IMR-90 (cell line): ENCODE results near the gene SOX2. TPM values are rescaled to one million over a fixed set of nuclear protein-coding genes. Genes with fewer than 3 reads are reported as not detected.

Experiments
- ATAC-seq: fragments of 200-7000 bp; cut with Tn5 transposase; 2 replicates; pipeline ENCODE4 v1.9.1; 2020; ENCODE audit warnings: low read depth, mild to moderate bottlenecking, moderate library complexity
- BruUV-seq: library from RNA; stranded (reverse); fragments of 400-500 nt; replicated peaks from 2 replicates; lab custom pipeline; 2021; lab: Mats Ljungman, UMichigan
- CTCF ChIA-PET: fragments of 300-600 bp; formaldehyde crosslinking; extraction: SDS; loops from one replicate; lab custom pipeline; 2021; ENCODE audit warnings: antibody characterized with exemption; lab: Yijun Ruan, JAX
- POLR2A ChIA-PET: fragments of 300-600 bp; sonication (Branson Sonifier 250); formaldehyde crosslinking; loops from one replicate; lab custom pipeline; 2022; ENCODE audit warnings: antibody characterized with exemption; ENCODE audit not compliant: unreplicated experiment; lab: Charles Lee
- DNase-seq: peaks from one replicate; pipeline ENCODE4 v3.0.0; 2013
- H2AFZ ChIP-seq: replicated peaks from 2 replicates; pipeline ENCODE3; 2013; ENCODE audit warnings: low read length, mild to moderate bottlenecking; ENCODE audit not compliant: poor library complexity
- H2AK5ac ChIP-seq: 2 replicates; pipeline ENCODE4 v1.6.1; 2013; ENCODE audit warnings: low read depth, low read length, inconsistent platforms
- H2AK9ac ChIP-seq: replicated peaks from 2 replicates; pipeline ENCODE3; 2013; ENCODE audit warnings: mild to moderate bottlenecking, low read depth, low read length, moderate library complexity; ENCODE audit not compliant: poor library complexity
- H2BK120ac ChIP-seq: 2 replicates; pipeline ENCODE4 v1.6.1; 2013; ENCODE audit warnings: low read depth, low read length, inconsistent platforms
- H2BK15ac ChIP-seq: 3 replicates; pipeline ENCODE4 v1.6.1; 2013; ENCODE audit warnings: low read depth, low read length, inconsistent platforms
- H2BK20ac ChIP-seq: 2 replicates; pipeline ENCODE4 v1.6.1; 2013; ENCODE audit warnings: low read depth, mild to moderate bottlenecking, inconsistent platforms, low read length, moderate library complexity
- H2BK5ac ChIP-seq: 2 replicates; pipeline ENCODE4 v1.6.1; 2013; ENCODE audit warnings: mild to moderate bottlenecking, low read depth, low read length, inconsistent platforms; ENCODE audit not compliant: poor library complexity, severe bottlenecking
- H3K14ac ChIP-seq: replicated peaks from 2 replicates; pipeline ENCODE4 v1.6.1; 2013; ENCODE audit warnings: low read depth, low read length, inconsistent platforms
- H3K18ac ChIP-seq: 2 replicates; pipeline ENCODE4 v1.6.1; 2013; ENCODE audit warnings: low read depth, low read length, control low read depth
- H3K23ac ChIP-seq: 2 replicates; pipeline ENCODE4 v1.6.1; 2013; ENCODE audit warnings: low read depth, low read length, inconsistent platforms
- H3K27ac ChIP-seq: 2 replicates; pipeline ENCODE4 v1.5.1; 2013; ENCODE audit warnings: mild to moderate bottlenecking, control low read depth, low read length; ENCODE audit not compliant: insufficient read depth
- H3K27me3 ChIP-seq: 2 replicates; pipeline ENCODE4 v1.6.1; 2013; ENCODE audit warnings: low read length; ENCODE audit not compliant: control insufficient read depth, insufficient read depth
- H3K36me3 ChIP-seq: 2 replicates; pipeline ENCODE4 v1.6.1; 2013; ENCODE audit warnings: low read length, mixed read lengths; ENCODE audit not compliant: control insufficient read depth, insufficient read depth
- H3K4ac ChIP-seq: 2 replicates; pipeline ENCODE4 v1.6.1; 2013; ENCODE audit warnings: low read depth, low read length, inconsistent platforms
- H3K4me1 ChIP-seq: 2 replicates; pipeline ENCODE4 v1.6.1; 2013; ENCODE audit warnings: low read length, mixed read lengths; ENCODE audit not compliant: control insufficient read depth, insufficient read depth
- H3K4me2 ChIP-seq: 2 replicates; pipeline ENCODE4 v1.6.1; 2013; ENCODE audit warnings: low read depth, mild to moderate bottlenecking, control low read depth, low read length, moderate library complexity
- H3K4me3 ChIP-seq: 2 replicates; pipeline ENCODE4 v1.5.1; 2013; ENCODE audit warnings: low read depth, mild to moderate bottlenecking, control low read depth, low read length, moderate library complexity; ENCODE audit not compliant: insufficient read depth
- H3K56ac ChIP-seq: 2 replicates; pipeline ENCODE4 v1.6.1; 2013; ENCODE audit warnings: low read length, inconsistent platforms; ENCODE audit not compliant: insufficient read depth; ENCODE audit errors: extremely low read depth
- H3K79me1 ChIP-seq, 2 experiments: 2 replicates each; pipeline ENCODE4 v1.6.1; 2013; ENCODE audit warnings: low read length in 2 of 2, inconsistent platforms in 1 of 2, low read depth in 1 of 2
- H3K9ac ChIP-seq: 2 replicates; pipeline ENCODE4 v1.6.1; 2013; ENCODE audit warnings: low read depth, low read length, control low read depth
- H3K9me1 ChIP-seq: 2 replicates; pipeline ENCODE4 v1.6.1; 2013; ENCODE audit warnings: low read length, inconsistent platforms; ENCODE audit not compliant: insufficient read depth
- H3K9me3 ChIP-seq: 2 replicates; pipeline ENCODE4 v1.6.1; 2013; ENCODE audit warnings: low read length; ENCODE audit not compliant: control insufficient read depth, insufficient read depth
- H4K20me1 ChIP-seq: 2 replicates; pipeline ENCODE4 v1.6.1; 2013; ENCODE audit warnings: low read length, inconsistent platforms; ENCODE audit not compliant: insufficient read depth
- H4K5ac ChIP-seq: 2 replicates; pipeline ENCODE4 v1.6.1; 2013; ENCODE audit warnings: mild to moderate bottlenecking, low read depth, low read length, control low read depth
- H4K8ac ChIP-seq, 2 experiments: 2 replicates each; pipeline ENCODE4 v1.6.1; 2013; ENCODE audit warnings: low read depth in 2 of 2, low read length in 2 of 2, control low read depth in 1 of 2, inconsistent platforms in 1 of 2
- H4K91ac ChIP-seq: 2 replicates; pipeline ENCODE4 v1.6.1; 2013; ENCODE audit warnings: low read depth, low read length, inconsistent platforms; ENCODE audit not compliant: insufficient read depth
- WGBS, 2 experiments: methylation state at CpG; one replicate each; pipeline versions ENCODE4 v1.1.5 to v1.1.7; 2013; ENCODE audit warnings: missing lambda C conversion rate in 2 of 2; ENCODE audit not compliant: insufficient read length in 1 of 2; ENCODE audit errors: extremely low coverage in 2 of 2; 5-methylcytosine and 5-hydroxymethylcytosine counted together
- dilution Hi-C: fragments of 300-500 bp; cut with HindIII; formaldehyde crosslinking; loops from one replicate; pipeline ENCODE4 v1.14.3; 2018; ENCODE audit warnings: low sequenced_read_pairs; ENCODE audit not compliant: unreplicated experiment
- in situ Hi-C: fragments of 300-500 bp; cut with MboI; formaldehyde crosslinking; loops from 3 replicates; pipeline ENCODE4 v1.14.3; 2019; ENCODE audit warnings: low sequenced_read_pairs, inconsistent platforms, mixed read lengths
- intact Hi-C: fragments of 100-400 bp; cut with micrococcal nuclease; formaldehyde crosslinking; loops from 2 replicates; pipeline ENCODE4 v1.10.0; 2022
- polyA plus RNA-seq, 3 experiments: library from polyadenylated mRNA; depleted of rRNA; stranded (reverse); fragments of >200 nt; gene quantifications; 2 replicates each; pipeline ENCODE4 v1.2.3, GENCODE V29; 2012; ENCODE audit warnings: low replicate concordance in 1 of 3
- total RNA-seq: library from RNA; depleted of rRNA; stranded (reverse); fragments of >200 nt; gene quantifications from 2 replicates; pipeline ENCODE4 v1.2.3, GENCODE V29; 2012
- TF ChIP-seq, protein P1 (sequence below): fragments of 150-350 bp; IDR thresholded peaks from 2 replicates; pipeline ENCODE4 v1.6.1; 2017; ENCODE audit warnings: mild to moderate bottlenecking, antibody characterized with exemption, low read length, low read depth

SOX2 gene
- total and polyA plus RNA-seq, 2 of the 4 experiments (the other 2 are of a cell fraction) = not detected

DNA sequence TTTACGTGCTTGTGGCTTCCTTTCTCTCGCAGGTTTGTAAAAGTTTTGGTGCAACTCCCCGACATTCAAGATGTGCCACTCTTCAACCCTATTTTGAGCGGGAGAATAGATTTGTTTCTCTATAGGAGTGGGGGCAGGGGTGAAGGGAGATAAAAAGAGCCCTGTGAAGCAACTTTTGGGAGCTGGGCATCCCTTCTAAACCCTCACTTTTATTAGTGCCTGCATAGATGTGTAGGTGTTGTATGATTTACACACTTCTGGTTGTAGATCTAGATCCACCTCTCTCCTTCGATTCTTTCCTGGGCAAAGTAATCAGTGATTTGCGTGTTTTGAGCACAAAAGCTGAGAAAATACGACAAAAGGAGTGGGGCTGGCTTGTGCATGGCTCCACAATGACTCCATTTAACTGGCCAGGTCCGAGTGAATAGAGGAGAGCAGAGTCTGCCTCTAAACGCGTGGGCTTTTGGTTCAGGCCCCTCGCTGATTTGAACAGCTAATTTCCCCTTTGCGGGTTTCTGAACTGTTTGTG lies 17.7 kb downstream of the SOX2 start:
- POLR2A ChIA-PET = no interaction called here

More for the DNA sequence above, 17.7 kb downstream of the SOX2 start:
- BruUV-seq = no TSS peak
- no peak overlapping the region for H3K4ac ChIP-seq
- peaks cover 2% of the 10 kb centered on the region for H3K9me3 ChIP-seq
- H2BK5ac ChIP-seq = no peak overlapping the region
- CTCF ChIA-PET = no interaction called here
- no peak overlapping the region for H4K8ac ChIP-seq
- dilution Hi-C loops (no loop called here), in situ Hi-C loops (no loop called here), intact Hi-C loops (no loop called here)
- no peak overlapping the region for H3K23ac ChIP-seq
- H4K20me1 ChIP-seq = no peaks in the 10 kb centered on the region
- H3K18ac ChIP-seq = no peak overlapping the region
- H3K27me3 ChIP-seq = peaks cover 32% of the 10 kb centered on the region
- no peak overlapping the region for H2AK9ac ChIP-seq
- WGBS, 2 experiments = no CpG with 5 or more reads among the region's 12 CpGs
- no peaks in the 10 kb centered on the region for H3K79me1 ChIP-seq
- no peak overlapping the region for H3K56ac ChIP-seq
- no peak overlapping the region for H2BK20ac ChIP-seq
- no peak overlapping the region for H2AFZ ChIP-seq
- no peaks in the 10 kb centered on the region for H3K36me3 ChIP-seq
- no peak for DNase-seq
- H2BK15ac ChIP-seq = no peak overlapping the region
- H2BK120ac ChIP-seq = no peak overlapping the region
- no peaks in the 10 kb centered on the region for H3K4me1 ChIP-seq
- no peak overlapping the region for H3K4me2 ChIP-seq
- H3K4me3 ChIP-seq = no peak overlapping the region
- no peak overlapping the region for H2AK5ac ChIP-seq
- H3K14ac ChIP-seq = no peak overlapping the region
- TF ChIP-seq, protein P1, sequence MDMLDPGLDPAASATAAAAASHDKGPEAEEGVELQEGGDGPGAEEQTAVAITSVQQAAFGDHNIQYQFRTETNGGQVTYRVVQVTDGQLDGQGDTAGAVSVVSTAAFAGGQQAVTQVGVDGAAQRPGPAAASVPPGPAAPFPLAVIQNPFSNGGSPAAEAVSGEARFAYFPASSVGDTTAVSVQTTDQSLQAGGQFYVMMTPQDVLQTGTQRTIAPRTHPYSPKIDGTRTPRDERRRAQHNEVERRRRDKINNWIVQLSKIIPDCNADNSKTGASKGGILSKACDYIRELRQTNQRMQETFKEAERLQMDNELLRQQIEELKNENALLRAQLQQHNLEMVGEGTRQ = no peak
- no peak overlapping the region for H4K5ac ChIP-seq
- no peak overlapping the region for H3K9ac ChIP-seq
- ATAC-seq = no peak
- no peaks in the 10 kb centered on the region for H3K9me1 ChIP-seq
- H3K27ac ChIP-seq = no peak overlapping the region
- no peak overlapping the region for H4K91ac ChIP-seq
